Subcutaneous abdominal adipose tissue (tissue), 5 donors: Measurements from ENCODE around the gene JAK1.
"Not testable (repeated sequence)": the region's sequence is repeated elsewhere in the genome, so short reads cannot be mapped to it uniquely, and the experiment has no call there.

ENCODE experiments used
- H3K27ac ChIP-seq: one replicate; pipeline ENCODE4 v1.7.0; 2013; ENCODE audit warnings: low read depth, mild to moderate bottlenecking, inconsistent platforms, low read length, moderate library complexity
- H3K27me3 ChIP-seq, 5 donors: one replicate each; pipeline ENCODE4 v1.7.0; 2013; ENCODE audit warnings: low read length in 5 of 5, inconsistent platforms in 1 of 5; ENCODE audit not compliant: control insufficient read depth in 5 of 5, insufficient read depth in 4 of 5
- H3K36me3 ChIP-seq, 5 donors: one replicate each; pipeline ENCODE4 v1.7.0; 2013; ENCODE audit warnings: low read length in 5 of 5; ENCODE audit not compliant: control insufficient read depth in 5 of 5, insufficient read depth in 5 of 5
- H3K4me1 ChIP-seq, 5 donors: one replicate each; pipeline ENCODE4 v1.7.0; 2013; ENCODE audit warnings: low read length in 5 of 5, mild to moderate bottlenecking in 3 of 5, moderate library complexity in 1 of 5; ENCODE audit not compliant: control insufficient read depth in 5 of 5, insufficient read depth in 5 of 5
- H3K4me3 ChIP-seq, 5 donors: one replicate each; pipeline ENCODE4 v1.7.0; 2013; ENCODE audit warnings: low read length in 5 of 5, low read depth in 1 of 5
- H3K9ac ChIP-seq, 5 donors: one replicate each; pipeline ENCODE4 v1.7.0; 2013; ENCODE audit warnings: low read length in 5 of 5, mild to moderate bottlenecking in 4 of 5, moderate library complexity in 3 of 5
- H3K9me3 ChIP-seq, 5 donors: one replicate each; pipeline ENCODE4 v1.7.0; 2013; ENCODE audit warnings: low read length in 5 of 5; ENCODE audit not compliant: control insufficient read depth in 5 of 5
- donor health status: healthy.
- donor health status: healthy.
- donor health status: healthy.
- donor health status: healthy.
- donor health status: healthy.

JAK1 gene

DNA sequence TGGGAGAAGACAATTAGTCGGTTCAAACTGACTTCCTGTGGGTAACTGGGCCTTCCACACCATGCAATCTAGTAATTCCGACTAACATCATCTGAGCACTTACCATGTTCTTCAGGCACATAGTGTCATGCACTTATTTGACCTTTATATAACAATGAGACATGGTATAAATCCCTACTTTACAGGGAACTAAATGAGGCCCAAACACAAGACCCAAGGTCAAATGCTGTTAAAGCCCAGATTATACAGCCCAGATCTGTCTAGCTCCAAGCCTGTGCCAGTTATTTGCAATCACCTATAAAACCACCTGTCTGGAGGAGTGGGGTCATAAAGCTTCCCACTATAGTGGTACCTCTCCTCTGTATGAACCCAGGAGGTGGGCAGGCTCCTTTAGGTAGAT lies 40.8 kb downstream of the JAK1 start:
- H3K4me1 ChIP-seq = peaks cover 6 to 50% (median 42%) of the 10 kb centered on the region in 5 donors
- H3K27me3 ChIP-seq = no peaks in the 10 kb centered on the region
- no peaks in the 10 kb centered on the region for H3K9me3 ChIP-seq
- no peak overlapping the region for H3K9ac ChIP-seq
- peaks cover 0 to 2% (median 0%) of the 10 kb centered on the region in 5 donors for H3K36me3 ChIP-seq
- no peak overlapping the region for H3K4me3 ChIP-seq
- no peak overlapping the region for H3K27ac ChIP-seq

DNA sequence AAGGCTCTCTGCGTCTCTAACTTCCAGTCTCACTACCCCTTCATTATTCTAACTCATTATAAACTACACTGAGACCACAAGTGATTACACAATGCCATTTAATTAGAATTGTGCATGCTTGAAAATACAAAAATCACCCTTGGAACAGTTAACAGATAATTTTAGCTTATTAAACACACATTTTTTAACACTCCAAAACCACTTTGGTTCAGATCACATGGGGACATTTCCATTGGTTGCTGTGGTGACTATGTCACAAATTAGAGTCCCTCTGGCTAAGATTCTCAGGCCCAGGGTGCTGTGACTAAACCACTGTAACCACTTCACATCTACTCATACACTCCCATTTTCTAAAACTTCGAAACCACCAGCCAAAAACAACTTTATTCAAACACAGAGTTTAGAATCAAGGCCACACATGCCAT lies 43.0 kb downstream of the JAK1 start:
- Histone ChIP-seq H3K4me3 (no peak overlapping the region), H3K9ac (no peak overlapping the region), H3K4me1 (peaks cover 7 to 52% (median 42%) of the 10 kb centered on the region in 5 donors), H3K27ac (peak overlapping the region; percentile 27), H3K36me3 (peaks cover 0 to 2% (median 0%) of the 10 kb centered on the region in 5 donors), H3K9me3 (no peaks in the 10 kb centered on the region), H3K27me3 (no peaks in the 10 kb centered on the region)

- H3K27me3 ChIP-seq = no peaks in the 10 kb centered on the region
- H3K36me3 ChIP-seq = peaks cover 0 to 2% (median 0%) of the 10 kb centered on the region in 5 donors
- H3K27ac ChIP-seq = peak overlapping the region; percentile 84
- no peak overlapping the region for H3K9ac ChIP-seq
- no peak overlapping the region for H3K4me3 ChIP-seq
- H3K4me1 ChIP-seq = peaks cover 10 to 51% (median 41%) of the 10 kb centered on the region in 5 donors
- H3K9me3 ChIP-seq = no peaks in the 10 kb centered on the region
These were observed 44.0 kb downstream of the JAK1 start for GRCh38 chr1:64922336-64922735.

DNA sequence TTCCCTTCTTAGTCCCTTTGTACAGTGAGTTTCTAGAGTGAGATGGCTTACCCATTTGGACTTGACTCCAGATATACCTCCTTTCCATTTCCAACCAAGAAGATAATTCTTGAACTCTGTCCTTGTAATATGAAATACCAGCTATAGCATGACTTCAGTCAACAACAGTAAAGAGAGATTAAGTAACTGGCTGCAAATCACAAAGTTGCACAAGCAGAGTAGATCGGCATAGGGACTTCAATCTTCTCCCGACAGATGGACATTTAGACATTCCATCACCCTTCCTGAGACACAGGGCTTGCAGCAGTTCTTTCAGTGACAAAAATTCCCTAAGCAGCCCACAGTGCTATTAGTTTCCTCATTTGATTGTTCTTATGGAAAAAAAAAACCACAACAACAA lies 44.6 kb downstream of the JAK1 start:
- Histone ChIP-seq H3K27ac (peak overlapping the region; percentile 84), H3K9ac (peak overlapping the region in 1 of 5 donors; percentile 1), H3K27me3 (no peaks in the 10 kb centered on the region), H3K4me1 (peaks cover 12 to 57% (median 46%) of the 10 kb centered on the region in 5 donors), H3K36me3 (peaks cover 0 to 2% (median 0%) of the 10 kb centered on the region in 5 donors), H3K4me3 (no peak overlapping the region), H3K9me3 (no peaks in the 10 kb centered on the region)

- H3K36me3 ChIP-seq = no peaks in the 10 kb centered on the region
- H3K27me3 ChIP-seq = no peaks in the 10 kb centered on the region
- H3K4me1 ChIP-seq = peaks cover 12 to 56% (median 48%) of the 10 kb centered on the region in 5 donors
- H3K27ac ChIP-seq = peak overlapping the region; percentile 84
- H3K4me3 ChIP-seq = no peak overlapping the region
- no peaks in the 10 kb centered on the region for H3K9me3 ChIP-seq
- H3K9ac ChIP-seq = peak overlapping the region in 4 of 5 donors; percentile 6 to 39 (median 18)
These were observed 45.3 kb downstream of the JAK1 start for GRCh38 chr1:64920941-64921589.

- not testable (repeated sequence) for H3K9ac ChIP-seq, H3K36me3 ChIP-seq, H3K27me3 ChIP-seq, H3K9me3 ChIP-seq, H3K27ac ChIP-seq, H3K4me3 ChIP-seq
- H3K4me1 ChIP-seq = peaks cover 12 to 51% (median 45%) of the 10 kb centered on the region in 5 donors
These were observed 47.2 kb downstream of the JAK1 start for GRCh38 chr1:64919120-64919519.

- peaks cover 12 to 58% (median 43%) of the 10 kb centered on the region in 5 donors for H3K4me1 ChIP-seq
- H3K27me3 ChIP-seq = no peaks in the 10 kb centered on the region
- H3K36me3 ChIP-seq = no peaks in the 10 kb centered on the region
- H3K4me3 ChIP-seq = no peak overlapping the region
- H3K9ac ChIP-seq = no peak overlapping the region
- H3K27ac ChIP-seq = peak overlapping the region; percentile 88
- no peaks in the 10 kb centered on the region for H3K9me3 ChIP-seq
These were observed 48.4 kb downstream of the JAK1 start for GRCh38 chr1:64917907-64918306.

- Histone ChIP-seq H3K27me3 (no peaks in the 10 kb centered on the region), H3K9ac (no peak overlapping the region), H3K27ac (peak overlapping the region; percentile 88), H3K9me3 (no peaks in the 10 kb centered on the region), H3K36me3 (no peaks in the 10 kb centered on the region), H3K4me3 (no peak overlapping the region), H3K4me1 (peaks cover 12 to 55% (median 42%) of the 10 kb centered on the region in 5 donors)
These were observed 49.0 kb downstream of the JAK1 start for GRCh38 chr1:64917328-64917861.

DNA sequence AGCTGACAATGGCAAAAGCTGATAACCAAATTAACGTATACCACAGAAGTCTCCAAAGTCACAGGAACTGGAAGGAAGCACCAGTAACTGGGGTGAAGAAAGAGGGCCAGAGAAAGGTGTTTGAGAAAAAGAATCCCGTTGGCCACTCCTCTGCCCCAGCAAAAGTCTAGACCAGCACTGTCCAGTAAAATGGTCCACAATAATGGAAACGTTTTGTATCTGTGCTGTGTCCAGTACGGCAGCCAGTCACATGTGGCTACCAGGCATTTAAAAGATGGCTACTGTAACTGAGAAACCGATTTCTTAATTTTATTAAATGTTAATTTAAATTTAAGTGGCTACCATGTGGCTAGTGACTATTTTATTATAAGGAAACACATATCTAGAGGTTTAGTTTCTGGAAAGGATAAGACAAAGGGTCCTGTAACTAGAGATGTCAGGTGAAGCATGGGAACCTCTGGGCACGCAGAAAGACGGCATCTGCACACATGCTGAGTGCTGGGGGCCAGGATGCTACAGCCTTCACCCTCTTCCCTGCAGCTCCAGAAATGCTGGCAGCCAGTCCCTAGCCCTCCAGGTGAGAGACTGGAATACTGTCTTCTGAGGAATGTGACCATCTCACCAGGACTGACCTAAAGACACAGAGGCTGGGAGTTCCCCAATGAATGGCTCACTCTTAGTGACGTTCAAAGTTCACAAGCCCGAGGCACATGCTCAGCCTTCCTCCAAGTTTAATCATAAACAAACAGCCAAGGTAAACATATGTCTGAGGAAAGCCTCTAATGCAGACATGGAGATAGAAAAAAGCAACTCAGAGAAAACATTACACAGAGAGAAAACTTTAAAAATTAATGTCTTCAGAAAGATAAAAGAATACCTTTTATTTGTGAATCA lies 50.7 kb downstream of the JAK1 start:
- H3K9ac ChIP-seq = no peak overlapping the region
- H3K36me3 ChIP-seq = no peaks in the 10 kb centered on the region
- H3K27ac ChIP-seq = peak overlapping the region; percentile 88
- H3K9me3 ChIP-seq = no peaks in the 10 kb centered on the region
- H3K4me3 ChIP-seq = no peak overlapping the region
- H3K27me3 ChIP-seq = no peaks in the 10 kb centered on the region
- H3K4me1 ChIP-seq = peaks cover 9 to 48% (median 41%) of the 10 kb centered on the region in 5 donors
